Putamen (tissue), 1 donor: ENCODE measurements around the gene OXSR1.
"Not testable (repeated sequence)": the region's sequence is repeated elsewhere in the genome, so short reads cannot be mapped to it uniquely, and the experiment has no call there.

Source experiments
- DNase-seq: peaks from one replicate; pipeline ENCODE4 v3.0.0-alpha.2; 2016; ENCODE audit warnings: low spot score

Gene OXSR1

GRCh38 chr3:38271553-38271952 is 106.2 kb downstream of the OXSR1 start:
- DNase-seq, result no peak

GRCh38 chr3:38274864-38275649 is 109.7 kb downstream of the OXSR1 start:
- DNase-seq, result no peak

- no peak for DNase-seq
Observed at GRCh38 chr3:38275658-38276057, 110.3 kb downstream of the OXSR1 start.

- DNase-seq, result no peak
Observed at GRCh38 chr3:38276081-38276916, 111.0 kb downstream of the OXSR1 start.

- no peak for DNase-seq
Observed at GRCh38 chr3:38276917-38277630, 111.7 kb downstream of the OXSR1 start.

- no peak for DNase-seq
Observed at GRCh38 chr3:38278841-38279240, 113.5 kb downstream of the OXSR1 start.

GRCh38 chr3:38281895-38282686 is 116.8 kb downstream of the OXSR1 start, which contains the start of gene SLC22A14:
Gene SLC22A14 (plus strand): TSS chr3:38282294. CDS start chr3:38306027, 23,733 bp downstream.
- DNase-seq, result no peak

GRCh38 chr3:38283810-38284755 is 118.7 kb downstream of the OXSR1 start:
- no peak for DNase-seq

GRCh38 chr3:38284756-38285150 is 119.4 kb downstream of the OXSR1 start:
- no peak for DNase-seq

GRCh38 chr3:38289286-38290217 is 124.2 kb downstream of the OXSR1 start:
- DNase-seq, result not testable (repeated sequence)

GRCh38 chr3:38297053-38297452 is 131.7 kb downstream of the OXSR1 start:
- not testable (repeated sequence) for DNase-seq

GRCh38 chr3:38297537-38297936 is 132.2 kb downstream of the OXSR1 start:
- DNase-seq, result no peak

- no peak for DNase-seq
Observed at GRCh38 chr3:38297947-38298711, 132.8 kb downstream of the OXSR1 start.
